Activated CD4-positive, alpha-beta T cell treated with anti-CD3 and anti-CD28 coated beads, Interleukin-2, amount 50 U/mL, for 24 hours (primary cell): ENCODE results near the gene GTF2F1.
A peak's percentile ranks its signal among the peaks of the same experiment; 100 is the strongest.
"Not testable (repeated sequence)": the region's sequence is repeated elsewhere in the genome, so short reads cannot be mapped to it uniquely, and the experiment has no call there.

Experiments
- DNase-seq, 2 donors: peaks; one replicate each; pipeline ENCODE4 v3.0.0-alpha.2; 2020; ENCODE audit warnings: low read depth in 1 of 2, low spot score in 1 of 2

Gene GTF2F1

GRCh38 chr19:6387372-6387771 is 5.6 kb downstream of the GTF2F1 start:
- no peak for DNase-seq

DNA sequence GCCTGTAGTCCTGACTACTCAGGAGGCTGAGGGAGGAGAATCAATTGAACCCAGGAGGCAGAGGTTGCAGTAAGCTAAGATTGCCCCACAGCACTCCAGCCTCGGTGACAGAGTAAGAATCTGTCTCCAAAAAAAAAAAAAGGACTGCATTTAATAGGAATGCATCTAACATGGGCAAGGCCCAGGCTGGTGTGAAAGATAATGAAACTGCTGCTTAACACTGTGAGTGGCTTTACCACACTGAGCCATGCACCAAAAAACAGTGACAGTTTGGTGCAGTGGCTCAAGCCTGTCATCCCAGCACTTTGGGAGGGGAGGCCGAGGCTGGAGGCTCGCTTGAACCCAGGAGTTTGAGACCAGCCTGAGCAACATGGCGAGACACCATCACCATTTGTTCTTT is 8.6 kb downstream of the GTF2F1 start:
- no peak for DNase-seq

- DNase-seq: no peak
Observed at GRCh38 chr19:6383188-6383587, 9.8 kb downstream of the GTF2F1 start.

DNA sequence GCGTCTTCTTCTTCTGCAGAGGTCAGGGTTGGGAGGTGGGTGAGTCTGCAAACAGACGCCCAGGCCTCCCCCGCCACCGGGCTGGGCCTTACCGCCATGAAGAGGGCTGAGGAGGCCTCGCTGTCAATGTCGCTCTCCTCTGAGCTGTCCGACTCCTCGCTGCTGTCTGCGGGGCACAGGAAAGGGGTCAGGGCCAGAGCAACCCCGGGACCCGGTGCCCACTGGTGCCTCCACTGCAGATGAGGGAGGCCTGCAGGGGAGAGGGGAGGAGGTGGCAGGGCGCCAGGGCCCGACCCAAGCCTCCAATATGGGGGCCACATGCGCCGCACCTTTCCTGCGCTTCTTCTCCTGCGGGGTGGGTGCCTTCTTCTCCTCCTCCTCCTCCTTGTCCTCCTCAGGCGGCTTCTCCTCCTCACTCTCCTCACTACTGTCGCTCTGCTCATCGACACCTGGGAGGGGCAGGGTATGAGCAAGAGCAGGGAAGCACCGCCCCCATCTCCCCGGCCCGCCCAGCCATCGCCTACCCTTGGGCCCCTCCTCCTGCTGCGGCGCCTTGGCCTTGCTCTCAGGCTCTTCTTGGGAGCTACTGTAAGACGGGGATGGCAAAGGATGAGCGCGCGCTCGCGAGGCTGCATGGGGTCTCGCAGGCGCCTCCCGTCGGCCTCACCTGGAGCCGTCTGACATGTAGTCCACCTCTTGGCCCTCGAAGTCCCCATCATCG is 11.8 kb downstream of the GTF2F1 start:
- no peak for DNase-seq

DNA sequence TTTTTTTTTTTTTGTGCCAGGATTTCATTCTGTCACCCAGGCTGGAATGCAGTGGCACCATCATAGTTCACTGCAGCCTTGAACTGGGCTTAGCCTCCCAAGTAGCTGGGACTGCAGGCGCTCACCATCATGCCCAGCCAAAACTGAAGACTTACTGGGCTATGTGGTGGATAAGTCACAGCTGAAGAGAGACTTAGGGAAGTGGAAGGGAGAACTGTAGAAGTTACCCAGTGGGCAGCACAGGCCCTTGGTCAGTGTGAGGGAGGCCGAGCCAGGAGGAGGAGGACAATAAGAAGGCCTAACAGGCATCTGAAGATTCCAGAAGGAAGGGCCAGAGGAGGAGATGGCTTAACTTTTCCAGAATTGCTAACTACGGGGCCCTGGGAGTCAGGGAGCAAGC is 13.2 kb downstream of the GTF2F1 start:
- no peak for DNase-seq

DNA sequence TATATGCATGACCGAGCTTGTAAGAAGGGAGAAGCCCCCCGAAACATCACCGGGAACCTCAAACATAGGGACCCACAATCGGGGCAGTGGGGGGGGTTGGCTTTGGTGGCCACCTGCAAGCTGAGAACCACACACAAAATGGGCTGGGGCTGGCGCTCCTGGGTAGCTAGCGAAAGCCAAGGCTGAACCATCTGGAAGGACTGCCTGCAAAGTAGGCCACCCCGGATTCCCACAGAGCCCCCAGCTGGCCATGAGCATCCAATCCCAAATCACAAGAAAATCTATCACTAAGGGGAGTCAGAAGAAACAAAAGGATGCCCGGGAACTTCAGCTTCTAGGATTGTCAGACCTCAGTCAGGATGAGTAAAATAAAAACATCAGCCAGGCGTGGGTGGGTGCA is 14.5 kb downstream of the GTF2F1 start:
- DNase-seq: no peak

DNA sequence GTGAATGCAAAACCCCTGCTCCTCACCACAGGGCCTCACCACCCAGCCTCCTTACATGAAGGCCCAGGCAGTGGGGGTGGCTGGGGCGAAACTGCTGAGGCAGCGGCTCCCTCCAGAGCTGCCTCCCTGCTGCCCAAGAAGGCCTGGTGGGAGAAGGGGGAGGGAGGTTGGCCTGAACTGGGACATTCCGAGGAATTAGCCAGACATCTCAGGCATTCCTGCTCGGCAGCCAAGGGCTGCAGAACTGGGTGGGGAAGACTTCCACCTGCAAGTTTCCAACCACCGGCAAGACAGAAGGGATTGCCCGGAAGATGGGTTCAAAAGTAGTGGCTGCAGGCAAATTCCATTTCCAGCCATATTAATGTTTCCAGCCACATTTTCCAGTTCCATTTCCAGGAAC is 14.9 kb downstream of the GTF2F1 start:
- no peak for DNase-seq

GRCh38 chr19:6376512-6377190 is 16.3 kb downstream of the GTF2F1 start:
- no peak for DNase-seq

DNA sequence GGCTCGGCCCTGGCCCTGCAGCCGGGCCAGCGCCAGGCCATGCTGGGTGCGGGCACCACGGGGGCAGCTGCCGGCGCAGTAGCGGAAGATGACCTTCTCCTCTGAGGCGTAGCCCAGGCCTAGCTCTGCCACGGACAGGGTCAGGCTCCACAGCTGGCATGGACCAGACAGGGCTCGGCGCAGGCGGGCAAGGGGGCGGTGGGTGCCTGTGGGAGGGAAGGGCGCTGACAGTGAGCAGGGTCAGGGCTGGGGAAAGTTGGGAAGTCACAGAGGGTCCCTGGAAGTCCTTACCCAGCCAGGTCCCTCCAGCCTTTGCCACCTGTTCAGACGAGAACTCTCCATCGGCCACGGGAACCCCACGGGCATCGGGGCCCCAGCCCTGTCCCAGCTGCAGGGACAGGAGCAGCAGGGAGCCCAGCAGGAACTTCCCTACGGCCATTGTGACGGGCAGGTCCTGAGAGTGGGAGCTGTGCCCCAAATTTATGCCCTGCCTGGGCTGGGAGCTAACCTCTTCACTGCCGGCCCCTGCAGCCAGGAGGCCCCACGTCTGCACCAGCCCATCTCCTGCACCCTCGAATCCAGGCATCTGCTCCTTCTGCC is 17.5 kb downstream of the GTF2F1 start, which contains the start of gene PSPN:
Gene PSPN (minus strand): TSS at position 523 of the 600 bp plus-strand sequence. CDS start 84 bp downstream, at position 439.
- no peak for DNase-seq

DNA sequence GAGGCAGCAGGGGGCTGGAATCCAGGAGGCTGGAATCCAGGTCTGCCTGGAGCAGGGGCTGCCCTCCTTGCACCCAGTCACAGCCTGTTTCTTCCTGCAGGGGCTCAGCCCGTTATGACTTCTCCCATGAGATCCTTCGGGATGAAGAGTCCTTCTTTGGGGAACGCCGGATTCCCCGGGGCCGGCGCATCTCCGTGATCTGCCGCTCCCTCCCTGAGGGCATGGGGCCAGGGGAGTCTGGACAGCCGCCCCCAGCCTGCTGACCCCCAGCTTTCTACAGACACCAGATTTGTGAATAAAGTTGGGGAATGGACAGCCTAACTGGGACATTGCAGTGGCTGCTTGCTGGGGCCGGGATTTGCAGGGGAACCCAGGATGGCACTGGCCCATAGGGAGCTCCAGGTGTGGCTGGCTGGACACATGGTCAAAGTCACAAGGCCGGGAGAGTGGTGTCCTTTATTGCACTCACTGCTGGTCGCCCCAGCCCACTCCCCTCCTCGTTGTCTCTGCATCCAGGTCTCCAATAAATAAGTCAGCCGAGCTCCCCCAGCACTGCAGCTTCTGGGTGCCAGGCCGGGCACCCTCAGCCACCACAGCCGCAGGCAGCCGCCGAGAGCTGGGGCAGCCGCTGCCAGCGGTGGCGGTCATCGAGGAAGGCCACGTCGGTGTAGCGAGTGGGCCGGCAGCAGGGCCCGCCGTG is 18.1 kb downstream of the GTF2F1 start:
- no peak for DNase-seq

- no peak for DNase-seq
Observed at GRCh38 chr19:6374161-6374709, 18.7 kb downstream of the GTF2F1 start.

DNA sequence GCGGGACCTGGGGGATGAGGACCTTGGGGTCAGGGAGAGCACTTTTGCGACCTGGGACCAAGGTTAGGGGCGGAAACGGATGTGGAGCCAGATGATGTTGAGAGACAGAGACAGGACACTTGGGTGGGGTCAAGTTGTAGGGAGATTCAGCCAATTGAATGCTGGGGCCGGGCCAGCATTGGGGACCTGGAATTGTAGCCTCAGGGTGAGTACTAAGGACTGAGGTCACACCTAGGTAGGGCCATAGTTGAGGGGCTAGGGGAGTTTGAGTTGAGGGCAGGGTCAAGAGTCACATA is 19.2 kb downstream of the GTF2F1 start:
- DNase-seq: no peak

DNA sequence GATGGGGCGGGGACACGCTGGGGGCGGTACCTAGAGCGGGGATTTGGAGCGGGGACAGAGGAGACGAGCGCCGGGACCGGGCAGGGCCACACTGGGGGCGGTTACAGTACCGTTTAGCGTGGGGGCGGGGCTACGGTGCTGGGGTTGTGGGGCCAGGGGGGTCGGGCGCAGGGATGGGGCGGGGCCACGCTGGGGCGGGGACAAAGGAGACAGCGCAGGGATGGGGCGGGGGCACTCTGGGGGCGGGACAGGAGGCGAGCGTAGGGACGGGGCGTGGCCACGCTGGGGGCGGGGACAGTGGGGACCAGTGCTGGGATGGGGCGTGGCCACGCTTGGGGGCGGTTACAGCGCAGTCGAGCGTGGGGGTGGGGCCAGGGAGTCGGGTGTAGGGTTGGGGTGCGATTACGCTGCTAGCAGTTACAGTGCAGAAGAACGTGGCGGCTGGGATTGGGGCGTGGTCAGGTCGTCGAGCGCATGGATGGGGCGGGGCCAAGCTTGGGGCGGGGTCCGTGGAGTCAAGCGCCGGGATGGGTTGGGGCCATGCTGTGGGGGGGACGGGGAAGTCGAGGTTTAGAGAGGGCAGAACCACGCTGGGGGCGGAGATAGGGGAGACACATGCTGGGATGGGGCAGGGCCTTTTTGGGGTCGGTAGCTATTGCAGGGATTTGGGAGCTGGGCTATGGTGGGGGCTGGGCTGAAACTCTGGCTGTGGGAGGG is 19.7 kb downstream of the GTF2F1 start:
- peak; percentile 99 for DNase-seq

GRCh38 chr19:6372594-6373095 is 20.3 kb downstream of the GTF2F1 start, which contains the start of gene ALKBH7:
Gene ALKBH7, plus strand, starts transcription at chr19:6372794. Its CDS starts 27 bp downstream, at chr19:6372821.
- DNase-seq: peak; percentile 83 to 98

DNA sequence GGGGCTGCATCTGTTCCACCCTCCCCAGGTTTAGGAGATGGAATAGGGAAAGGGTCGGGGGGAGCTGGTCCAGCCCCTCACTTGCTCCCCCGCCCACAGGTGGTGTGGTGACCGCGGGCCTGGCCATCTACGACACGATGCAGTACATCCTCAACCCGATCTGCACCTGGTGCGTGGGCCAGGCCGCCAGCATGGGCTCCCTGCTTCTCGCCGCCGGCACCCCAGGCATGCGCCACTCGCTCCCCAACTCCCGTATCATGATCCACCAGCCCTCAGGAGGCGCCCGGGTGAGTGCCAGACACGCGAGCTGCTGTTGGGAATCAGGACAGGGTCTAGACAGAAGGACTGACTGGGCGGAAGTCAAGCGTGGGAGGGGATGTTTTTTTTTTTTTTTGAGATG is 28.6 kb downstream of the GTF2F1 start:
- DNase-seq: no peak

DNA sequence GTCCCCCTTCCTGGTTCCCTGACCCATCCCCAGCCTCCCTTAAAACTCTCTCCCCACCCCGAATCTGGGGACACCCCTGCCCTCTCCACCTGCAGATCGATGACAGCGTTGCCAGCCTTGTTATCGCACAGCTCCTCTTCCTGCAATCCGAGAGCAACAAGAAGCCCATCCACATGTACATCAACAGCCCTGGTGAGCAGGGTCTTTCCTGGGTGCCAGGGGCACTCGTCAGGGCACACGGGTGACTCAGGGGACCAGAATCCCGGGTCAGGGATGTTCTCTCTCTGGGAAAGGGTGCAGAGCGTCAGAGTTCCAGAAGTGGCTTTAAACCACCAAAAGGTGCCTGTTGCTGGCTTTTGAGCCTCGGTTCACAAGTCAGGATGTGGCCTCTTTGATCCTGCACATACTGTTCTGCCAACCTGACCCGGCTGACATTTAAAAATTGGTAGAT is 30.6 kb downstream of the GTF2F1 start:
- DNase-seq: no peak

DNA sequence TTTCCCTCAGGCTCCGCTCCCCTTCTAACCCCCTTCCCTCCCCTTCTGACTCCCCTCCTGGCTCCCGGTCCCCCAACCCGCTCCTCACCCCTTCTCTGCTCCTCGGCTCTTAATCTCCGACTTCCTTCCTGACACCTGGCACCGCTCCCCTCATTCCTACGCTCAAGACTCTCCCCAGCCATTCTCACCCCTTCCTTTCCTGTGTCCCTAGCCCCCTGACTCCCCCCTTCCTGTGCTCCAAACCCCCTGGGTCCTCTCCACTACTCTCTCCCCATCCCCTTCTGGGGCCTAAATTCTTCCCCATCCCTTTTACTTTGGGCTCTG is 31.0 kb downstream of the GTF2F1 start:
- no peak for DNase-seq

- not testable (repeated sequence) for DNase-seq
Observed at GRCh38 chr19:6360857-6361216, 32.1 kb downstream of the GTF2F1 start.

DNA sequence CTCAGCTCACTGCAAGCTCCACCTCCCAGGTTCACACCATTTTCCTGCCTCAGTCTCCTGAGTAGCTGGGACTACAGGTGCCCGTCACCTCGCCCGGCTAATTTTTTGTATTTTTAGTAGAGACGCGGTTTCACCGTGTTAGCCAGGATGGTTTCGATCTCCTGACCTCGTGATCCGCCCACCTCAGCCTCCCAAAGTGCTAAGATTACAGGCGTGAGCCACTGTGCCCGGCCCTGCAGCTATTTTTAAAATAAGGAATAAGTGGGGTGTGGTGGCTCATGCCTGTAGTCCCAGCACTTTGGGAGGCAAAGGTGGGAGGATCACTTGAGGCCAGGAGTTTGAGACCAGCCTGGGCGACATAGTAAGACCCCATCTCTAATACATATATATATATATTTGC is 32.5 kb downstream of the GTF2F1 start:
- DNase-seq: not testable (repeated sequence)

- no peak for DNase-seq
Observed at GRCh38 chr19:6359568-6360341, 33.2 kb downstream of the GTF2F1 start.
